A673 (cell line): ENCODE results near the gene ATP10A.

ENCODE experiments used
- CTCF ChIP-seq: fragments of 300-800, 200-600 bp; sonication (generic); conservative IDR thresholded peaks from 2 replicates; pipeline ENCODE4 v1.5.1; 2017; ENCODE audit warnings: low read depth, mild to moderate bottlenecking, antibody characterized with exemption, low read length, moderate library complexity, mixed read lengths
- EZH2 ChIP-seq: fragments of 200-600 bp; sonication (generic); IDR thresholded peaks from 2 replicates; pipeline ENCODE4 v1.6.1; 2017; ENCODE audit warnings: borderline replicate concordance, low read depth, mild to moderate bottlenecking, mixed read lengths, antibody characterized with exemption, low read length; ENCODE audit not compliant: poor library complexity, severe bottlenecking

GRCh38 chr15:25679492-25679891 lies 183.6 kb downstream of the ATP10A start:
- TF ChIP-seq CTCF (no peak), EZH2 (no peak)
